Keratinocyte (primary cell): Measurements from ENCODE around the gene ARHGEF25. TPM values are rescaled to one million over a fixed set of nuclear protein-coding genes. Genes with fewer than 3 reads are reported as not detected.

Experiments used
- DNase-seq: peaks from one replicate; pipeline ENCODE4 v3.0.0-alpha.2; 2011; ENCODE audit warnings: low read depth, missing footprints, low spot score
- FAIRE-seq: peaks from 2 replicates; lab custom pipeline; 2011; peaks lifted over from hg19 to GRCh38; lab: Jason Lieb, UNC
- H2AFZ ChIP-seq: 2 replicates; pipeline ENCODE4 v1.6.0; 2012; ENCODE audit warnings: low read length, control low read depth, inconsistent platforms; ENCODE audit not compliant: control insufficient read depth
- H3K27ac ChIP-seq: 2 replicates; pipeline ENCODE4 v1.5.1; 2011; ENCODE audit warnings: low read length; ENCODE audit not compliant: control insufficient read depth, insufficient read depth
- H3K27me3 ChIP-seq: 3 replicates; pipeline ENCODE4 v1.6.0; 2011; ENCODE audit warnings: low read length; ENCODE audit not compliant: control insufficient read depth, insufficient read depth; ENCODE audit errors: extremely low read depth
- H3K36me3 ChIP-seq, 2 experiments: 2 replicates in 1 of 2; 3 replicates in 1 of 2; pipeline ENCODE4 v1.5.1; 2011; ENCODE audit warnings: low read length in 2 of 2, mild to moderate bottlenecking in 1 of 2; ENCODE audit not compliant: control insufficient read depth in 2 of 2, insufficient read depth in 2 of 2; ENCODE audit errors: extremely low read depth in 1 of 2
- H3K4me1 ChIP-seq: 3 replicates; pipeline ENCODE4 v1.5.1; 2011; ENCODE audit warnings: low read length; ENCODE audit not compliant: control insufficient read depth, insufficient read depth; ENCODE audit errors: extremely low read depth
- H3K4me2 ChIP-seq: 3 replicates; pipeline ENCODE4 v1.6.0; 2011; ENCODE audit warnings: low read depth, low read length; ENCODE audit not compliant: control insufficient read depth, insufficient read depth; ENCODE audit errors: extremely low read depth
- H3K4me3 ChIP-seq, 3 experiments: fragments of 200-600 bp in 1 of 3; sonication (generic) in 1 of 3; 2 replicates in 2 of 3; 3 replicates in 1 of 3; pipeline ENCODE4 v1.5.1; 2011 to 2016; ENCODE audit warnings: low read length in 3 of 3, mild to moderate bottlenecking in 3 of 3, control low read depth in 2 of 3, inconsistent platforms in 1 of 3, low read depth in 1 of 3, mixed read lengths in 1 of 3, mixed run types in 1 of 3, moderate library complexity in 1 of 3; ENCODE audit not compliant: control insufficient read depth in 2 of 3, insufficient read depth in 2 of 3; ENCODE audit errors: extremely low read depth in 1 of 3
- H3K79me2 ChIP-seq: 2 replicates; pipeline ENCODE4 v1.6.0; 2012; ENCODE audit warnings: low read length; ENCODE audit not compliant: control insufficient read depth, insufficient read depth
- H3K9ac ChIP-seq: 3 replicates; pipeline ENCODE4 v1.6.0; 2011; ENCODE audit warnings: low read length; ENCODE audit not compliant: control insufficient read depth, insufficient read depth; ENCODE audit errors: extremely low read depth
- H3K9me1 ChIP-seq: 3 replicates; pipeline ENCODE4 v1.6.0; 2011; ENCODE audit warnings: low read length; ENCODE audit not compliant: control insufficient read depth, insufficient read depth; ENCODE audit errors: extremely low read depth
- H3K9me3 ChIP-seq: 2 replicates; pipeline ENCODE4 v1.5.1; 2012; ENCODE audit warnings: low read depth, low read length; ENCODE audit not compliant: control insufficient read depth
- H4K20me1 ChIP-seq: 3 replicates; pipeline ENCODE4 v1.6.0; 2011; ENCODE audit warnings: low read length; ENCODE audit not compliant: control insufficient read depth, insufficient read depth; ENCODE audit errors: extremely low read depth
- CTCF ChIP-seq, 3 experiments: IDR thresholded peaks in 1 of 3; conservative IDR thresholded peaks in 1 of 3; optimal IDR thresholded peaks in 1 of 3; 2 replicates in 2 of 3; 3 replicates in 1 of 3; pipeline versions ENCODE3 to v1.5.1; 2011; ENCODE audit warnings: low read length in 3 of 3, mild to moderate bottlenecking in 3 of 3, moderate library complexity in 2 of 3, control low read depth in 1 of 3, inconsistent platforms in 1 of 3; ENCODE audit not compliant: insufficient read depth in 2 of 3; ENCODE audit errors: extremely low read depth in 1 of 3
- EZH2 ChIP-seq: IDR thresholded peaks from one replicate; pipeline ENCODE4 v1.6.1; 2012; ENCODE audit warnings: inconsistent platforms, mild to moderate bottlenecking, low read length, moderate library complexity
- dilution Hi-C: fragments of 300-500 bp; cut with MboI; formaldehyde crosslinking; loops from one replicate; pipeline ENCODE4 v1.7.0; 2020; ENCODE audit warnings: low sequenced_read_pairs; ENCODE audit not compliant: extremely low pct_ligation_motif_present
- polyA plus RNA-seq, 5 experiments: library from polyadenylated mRNA; depleted of rRNA in 3 of 5; stranded (reverse) in 3 of 5; stranded (forward) in 1 of 5; unstranded in 1 of 5; fragments of >200 nt; gene quantifications; 1 replicate in 1 of 5; 2 replicates in 3 of 5; 3 replicates in 1 of 5; pipeline versions ENCODE4 v1.2.1 to v1.2.3, GENCODE V29; 2011 to 2012; ENCODE audit warnings: missing spikeins in 2 of 5, low read depth in 1 of 5, low replicate concordance in 1 of 5

The ARHGEF25 gene
- polyA plus RNA-seq, 1 donor (not counting 4 experiments of a cell fraction or from before 2014, with no cell fraction given): 0.12 TPM

DNA sequence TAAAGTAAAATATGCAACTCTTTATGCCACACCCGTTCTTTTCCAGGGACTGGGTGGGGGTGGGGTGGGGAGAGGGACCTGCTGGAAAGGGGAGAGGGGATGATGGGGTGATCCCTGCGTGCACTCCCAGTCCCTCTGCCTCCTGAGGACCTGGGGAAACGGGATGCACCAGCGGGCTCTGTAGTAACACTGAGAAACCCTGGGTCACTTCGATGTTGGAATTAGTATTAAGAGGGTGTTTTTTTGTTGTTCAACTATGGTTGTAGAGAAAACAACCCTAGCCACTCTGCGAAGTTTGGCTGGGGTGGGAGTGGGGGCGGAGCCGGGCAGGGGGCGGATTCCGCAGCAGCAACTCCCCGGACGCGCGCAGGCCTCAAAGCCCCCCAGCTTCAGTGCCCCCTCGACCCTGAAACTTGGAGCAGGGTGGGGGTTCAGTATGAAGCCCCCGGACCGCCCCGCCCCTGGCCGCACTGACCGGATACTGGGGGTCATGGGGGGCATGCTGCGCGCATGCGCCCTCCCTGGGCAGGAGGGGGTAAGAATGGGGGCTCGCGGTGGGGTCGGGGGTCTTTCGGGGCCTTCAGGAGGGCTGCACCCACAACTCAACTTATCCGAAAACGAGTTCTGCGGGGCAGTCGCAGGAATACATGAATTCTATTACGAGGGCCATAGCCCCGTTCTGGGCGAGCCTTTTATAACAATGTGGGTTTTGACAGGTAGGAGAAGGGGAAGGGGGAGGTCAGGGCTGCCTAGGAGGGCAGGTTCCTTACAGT lies 1.3 kb upstream of the ARHGEF25 start:
- no peaks in the 10 kb centered on the region for H3K9me3 ChIP-seq
- DNase-seq: no peak
- H3K4me3 ChIP-seq: no peak overlapping the region
- H3K9ac ChIP-seq: no peak overlapping the region
- peaks cover 61% of the 10 kb centered on the region for H3K27me3 ChIP-seq
- dilution Hi-C loops: no loop called here
- H3K4me1 ChIP-seq: peaks cover 3% of the 10 kb centered on the region
- TF ChIP-seq EZH2 (no peak), CTCF (optimal IDR thresholded peaks at IDR 0.05 in 1 of 3, IDR thresholded peaks at IDR 0.05 in 1 of 3, conservative IDR thresholded peaks at IDR 0.05 in 1 of 3; ENCODE audit: extremely low read depth in 1 of 3, insufficient read depth in 2 of 3, low read length in 3 of 3) (no peak)
- no peak overlapping the region for H3K4me2 ChIP-seq
- no peak for FAIRE-seq
- no peak overlapping the region for H2AFZ ChIP-seq
- H3K36me3 ChIP-seq: no peaks in the 10 kb centered on the region
- H3K27ac ChIP-seq: no peak overlapping the region
- no peaks in the 10 kb centered on the region for H3K9me1 ChIP-seq
- no peaks in the 10 kb centered on the region for H4K20me1 ChIP-seq
- no peaks in the 10 kb centered on the region for H3K79me2 ChIP-seq

DNA sequence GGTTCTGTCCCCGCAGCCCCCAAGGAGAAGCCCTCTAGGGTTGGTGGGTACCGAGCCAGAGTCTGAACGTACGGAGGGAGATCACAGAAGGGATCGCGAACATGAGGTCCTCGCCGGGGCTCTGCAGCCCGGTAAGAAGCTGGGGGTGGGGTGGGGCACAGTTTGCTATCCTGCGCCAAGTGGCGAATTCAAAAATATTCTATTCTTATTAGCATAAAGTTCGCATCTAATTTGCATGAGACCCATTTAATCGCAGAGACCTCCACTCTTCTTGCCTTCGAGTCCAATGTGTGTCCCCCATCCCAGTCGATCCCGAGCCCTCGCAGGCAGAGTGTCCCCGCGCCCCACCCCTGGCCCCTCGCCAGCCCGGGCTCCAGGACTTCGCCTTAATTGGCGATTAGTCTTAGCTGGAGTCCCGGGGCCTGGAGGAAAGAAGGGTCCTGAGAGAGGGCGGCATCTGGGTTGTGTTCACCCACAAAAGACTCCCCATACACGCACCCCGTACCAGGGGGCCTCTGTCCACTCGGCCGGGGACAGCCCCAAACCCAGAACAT lies 604 bp upstream of the ARHGEF25 start:
- TF ChIP-seq EZH2: peak; percentile 66
- no peak for TF ChIP-seq CTCF (optimal IDR thresholded peaks at IDR 0.05 in 1 of 3, IDR thresholded peaks at IDR 0.05 in 1 of 3, conservative IDR thresholded peaks at IDR 0.05 in 1 of 3; ENCODE audit: extremely low read depth in 1 of 3, insufficient read depth in 2 of 3, low read length in 3 of 3)
- Histone ChIP-seq H3K4me3 (peak overlapping the region in 1 of 3 experiments; percentile 14), H3K9me3 (no peaks in the 10 kb centered on the region), H3K27me3 (peaks cover 55% of the 10 kb centered on the region), H3K4me2 (peak overlapping the region; percentile 45), H3K27ac (no peak overlapping the region), H3K79me2 (no peaks in the 10 kb centered on the region), H4K20me1 (no peaks in the 10 kb centered on the region), H3K9me1 (no peaks in the 10 kb centered on the region), H3K4me1 (peaks cover 3% of the 10 kb centered on the region), H2AFZ (no peak overlapping the region), H3K36me3 (no peaks in the 10 kb centered on the region), H3K9ac (no peak overlapping the region)
- DNase-seq (no peak), FAIRE-seq (no peak)
- dilution Hi-C loops: no loop called here
